ENCODE results near the gene L3HYPDH. TPM values are rescaled to one million over a fixed set of nuclear protein-coding genes. Genes with fewer than 3 reads are reported as not detected.

L3HYPDH gene
- polyA plus RNA-seq, 1 of the 3 experiments (the other 2 are of a cell fraction): 66.2 TPM

DNA sequence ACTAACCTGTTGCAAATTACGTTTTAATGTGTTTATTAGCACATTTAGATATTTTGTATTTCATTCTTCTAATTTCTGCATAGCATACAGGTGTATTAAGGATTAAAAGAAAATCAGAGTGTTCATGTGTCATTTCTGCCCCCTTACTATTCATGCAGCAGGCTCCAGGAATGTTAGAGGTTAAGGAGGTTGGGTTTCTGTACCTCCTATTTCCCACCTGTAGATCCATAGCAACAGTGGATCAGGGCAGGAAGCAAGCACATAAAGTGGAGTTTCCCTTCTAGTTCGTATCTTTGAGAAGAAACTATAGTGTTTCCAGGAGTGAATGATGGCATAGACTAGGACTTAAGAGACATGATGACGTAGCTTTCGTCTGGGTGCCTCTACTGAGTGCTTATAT lies 19.0 kb upstream of the L3HYPDH start:
- Histone ChIP-seq H3K36me3 (replicated peaks in 1 of 2; ENCODE audit: control insufficient read depth in 1 of 2, insufficient read depth in 2 of 2, low read length in 1 of 2) (peaks cover 47 to 58% of the 10 kb centered on the region in 2 experiments), H3K9ac (no peak overlapping the region), H3K4me1 (ENCODE audit: control insufficient read depth in 1 of 2, insufficient read depth in 2 of 2, low read depth in 1 of 2, low read length in 1 of 2) (no peaks in the 10 kb centered on the region), H3K9me2 (no peaks in the 10 kb centered on the region), H4K20me1 (ENCODE audit: insufficient read depth) (no peaks in the 10 kb centered on the region), H3K4me3 (ENCODE audit: low read depth in 2 of 2, low read length in 1 of 2) (no peak overlapping the region), H3K27me3 (ENCODE audit: insufficient read depth) (no peaks in the 10 kb centered on the region), H3K4me2 (no peak overlapping the region), H3F3A (replicated peaks; ENCODE audit: insufficient read depth) (peaks cover 4% of the 10 kb centered on the region), H2AFZ (ENCODE audit: low read depth) (no peak overlapping the region), H3K27ac (ENCODE audit: low read depth in 2 of 2, low read length in 1 of 2) (no peak overlapping the region), H3K9me3 (no peaks in the 10 kb centered on the region), H3K79me2 (ENCODE audit: insufficient read depth) (peaks cover 7% of the 10 kb centered on the region; the same call in 1 of the 2 replicates)
- ChIA-PET POLR2A (no interaction called here), CTCF (interaction anchor here (1.1 to 5.2 kb wide), 3 partner anchors 9 to 74 kb away, joined by 3 to 37 read pairs (median 6); partner anchors contain the start of gene CCDC175)
- TF ChIP-seq RCOR1 (IDR thresholded peaks at IDR 0.05; ENCODE audit: low read length): no peak
- TF ChIP-seq JUND (IDR thresholded peaks at IDR 0.05): no peak
- TF ChIP-seq EP300 (IDR thresholded peaks at IDR 0.05; ENCODE audit: borderline replicate concordance in 1 of 2, low read depth in 1 of 2, low read length in 1 of 2): no peak
- TF ChIP-seq, protein P1, sequence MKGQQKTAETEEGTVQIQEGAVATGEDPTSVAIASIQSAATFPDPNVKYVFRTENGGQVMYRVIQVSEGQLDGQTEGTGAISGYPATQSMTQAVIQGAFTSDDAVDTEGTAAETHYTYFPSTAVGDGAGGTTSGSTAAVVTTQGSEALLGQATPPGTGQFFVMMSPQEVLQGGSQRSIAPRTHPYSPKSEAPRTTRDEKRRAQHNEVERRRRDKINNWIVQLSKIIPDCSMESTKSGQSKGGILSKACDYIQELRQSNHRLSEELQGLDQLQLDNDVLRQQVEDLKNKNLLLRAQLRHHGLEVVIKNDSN (IDR thresholded peaks at IDR 0.05; ENCODE audit: borderline replicate concordance, low read depth): no peak
- TF ChIP-seq YY1 (IDR thresholded peaks at IDR 0.05; ENCODE audit: low read depth): no peak
- no peak for TF ChIP-seq GABPA (IDR thresholded peaks at IDR 0.05; ENCODE audit: low read depth)
- TF ChIP-seq FOSL2 (IDR thresholded peaks at IDR 0.05; ENCODE audit: borderline replicate concordance, low read depth): no peak
- no peak for TF ChIP-seq EZH2phosphoT487 (IDR thresholded peaks at IDR 0.05; ENCODE audit: borderline replicate concordance, low read depth)
- TF ChIP-seq, protein P2, sequence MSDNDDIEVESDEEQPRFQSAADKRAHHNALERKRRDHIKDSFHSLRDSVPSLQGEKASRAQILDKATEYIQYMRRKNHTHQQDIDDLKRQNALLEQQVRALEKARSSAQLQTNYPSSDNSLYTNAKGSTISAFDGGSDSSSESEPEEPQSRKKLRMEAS (IDR thresholded peaks at IDR 0.05; ENCODE audit: low read depth): no peak
- TF ChIP-seq ELF1 (IDR thresholded peaks at IDR 0.05): no peak
- no peak for TF ChIP-seq FOXJ3 (CRISPR knock-in tag; IDR thresholded peaks at IDR 0.05)
- TF ChIP-seq RFX5 (IDR thresholded peaks at IDR 0.05; ENCODE audit: low read length): no peak
- no peak for TF ChIP-seq TEAD4 (IDR thresholded peaks at IDR 0.05; ENCODE audit: borderline replicate concordance, insufficient read depth)
- TF ChIP-seq, protein P3, sequence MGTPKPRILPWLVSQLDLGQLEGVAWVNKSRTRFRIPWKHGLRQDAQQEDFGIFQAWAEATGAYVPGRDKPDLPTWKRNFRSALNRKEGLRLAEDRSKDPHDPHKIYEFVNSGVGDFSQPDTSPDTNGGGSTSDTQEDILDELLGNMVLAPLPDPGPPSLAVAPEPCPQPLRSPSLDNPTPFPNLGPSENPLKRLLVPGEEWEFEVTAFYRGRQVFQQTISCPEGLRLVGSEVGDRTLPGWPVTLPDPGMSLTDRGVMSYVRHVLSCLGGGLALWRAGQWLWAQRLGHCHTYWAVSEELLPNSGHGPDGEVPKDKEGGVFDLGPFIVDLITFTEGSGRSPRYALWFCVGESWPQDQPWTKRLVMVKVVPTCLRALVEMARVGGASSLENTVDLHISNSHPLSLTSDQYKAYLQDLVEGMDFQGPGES (IDR thresholded peaks at IDR 0.05; ENCODE audit: low read depth, low read length): no peak
- TF ChIP-seq NFIC (IDR thresholded peaks at IDR 0.05; ENCODE audit: borderline replicate concordance): no peak
- TF ChIP-seq, protein P4, sequence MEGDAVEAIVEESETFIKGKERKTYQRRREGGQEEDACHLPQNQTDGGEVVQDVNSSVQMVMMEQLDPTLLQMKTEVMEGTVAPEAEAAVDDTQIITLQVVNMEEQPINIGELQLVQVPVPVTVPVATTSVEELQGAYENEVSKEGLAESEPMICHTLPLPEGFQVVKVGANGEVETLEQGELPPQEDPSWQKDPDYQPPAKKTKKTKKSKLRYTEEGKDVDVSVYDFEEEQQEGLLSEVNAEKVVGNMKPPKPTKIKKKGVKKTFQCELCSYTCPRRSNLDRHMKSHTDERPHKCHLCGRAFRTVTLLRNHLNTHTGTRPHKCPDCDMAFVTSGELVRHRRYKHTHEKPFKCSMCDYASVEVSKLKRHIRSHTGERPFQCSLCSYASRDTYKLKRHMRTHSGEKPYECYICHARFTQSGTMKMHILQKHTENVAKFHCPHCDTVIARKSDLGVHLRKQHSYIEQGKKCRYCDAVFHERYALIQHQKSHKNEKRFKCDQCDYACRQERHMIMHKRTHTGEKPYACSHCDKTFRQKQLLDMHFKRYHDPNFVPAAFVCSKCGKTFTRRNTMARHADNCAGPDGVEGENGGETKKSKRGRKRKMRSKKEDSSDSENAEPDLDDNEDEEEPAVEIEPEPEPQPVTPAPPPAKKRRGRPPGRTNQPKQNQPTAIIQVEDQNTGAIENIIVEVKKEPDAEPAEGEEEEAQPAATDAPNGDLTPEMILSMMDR (IDR thresholded peaks at IDR 0.05): no peak
- TF ChIP-seq, protein P5, sequence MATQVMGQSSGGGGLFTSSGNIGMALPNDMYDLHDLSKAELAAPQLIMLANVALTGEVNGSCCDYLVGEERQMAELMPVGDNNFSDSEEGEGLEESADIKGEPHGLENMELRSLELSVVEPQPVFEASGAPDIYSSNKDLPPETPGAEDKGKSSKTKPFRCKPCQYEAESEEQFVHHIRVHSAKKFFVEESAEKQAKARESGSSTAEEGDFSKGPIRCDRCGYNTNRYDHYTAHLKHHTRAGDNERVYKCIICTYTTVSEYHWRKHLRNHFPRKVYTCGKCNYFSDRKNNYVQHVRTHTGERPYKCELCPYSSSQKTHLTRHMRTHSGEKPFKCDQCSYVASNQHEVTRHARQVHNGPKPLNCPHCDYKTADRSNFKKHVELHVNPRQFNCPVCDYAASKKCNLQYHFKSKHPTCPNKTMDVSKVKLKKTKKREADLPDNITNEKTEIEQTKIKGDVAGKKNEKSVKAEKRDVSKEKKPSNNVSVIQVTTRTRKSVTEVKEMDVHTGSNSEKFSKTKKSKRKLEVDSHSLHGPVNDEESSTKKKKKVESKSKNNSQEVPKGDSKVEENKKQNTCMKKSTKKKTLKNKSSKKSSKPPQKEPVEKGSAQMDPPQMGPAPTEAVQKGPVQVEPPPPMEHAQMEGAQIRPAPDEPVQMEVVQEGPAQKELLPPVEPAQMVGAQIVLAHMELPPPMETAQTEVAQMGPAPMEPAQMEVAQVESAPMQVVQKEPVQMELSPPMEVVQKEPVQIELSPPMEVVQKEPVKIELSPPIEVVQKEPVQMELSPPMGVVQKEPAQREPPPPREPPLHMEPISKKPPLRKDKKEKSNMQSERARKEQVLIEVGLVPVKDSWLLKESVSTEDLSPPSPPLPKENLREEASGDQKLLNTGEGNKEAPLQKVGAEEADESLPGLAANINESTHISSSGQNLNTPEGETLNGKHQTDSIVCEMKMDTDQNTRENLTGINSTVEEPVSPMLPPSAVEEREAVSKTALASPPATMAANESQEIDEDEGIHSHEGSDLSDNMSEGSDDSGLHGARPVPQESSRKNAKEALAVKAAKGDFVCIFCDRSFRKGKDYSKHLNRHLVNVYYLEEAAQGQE (IDR thresholded peaks at IDR 0.05; ENCODE audit: low read depth, low read length): no peak
- WGBS (ENCODE audit: low lambda C conversion rate): 95% methylated on average over 4 of the region's 4 CpGs
- no peak for DNase-seq

Measured in SK-N-SH (cell line).